ENCODE measurements around the gene STX8. TPM values are rescaled to one million over a fixed set of nuclear protein-coding genes. Genes with fewer than 3 reads are reported as not detected.
"Not testable (repeated sequence)": the region's sequence is repeated elsewhere in the genome, so short reads cannot be mapped to it uniquely, and the experiment has no call there.

STX8 gene
- polyA plus RNA-seq, 1 experiment, result 103 TPM

DNA sequence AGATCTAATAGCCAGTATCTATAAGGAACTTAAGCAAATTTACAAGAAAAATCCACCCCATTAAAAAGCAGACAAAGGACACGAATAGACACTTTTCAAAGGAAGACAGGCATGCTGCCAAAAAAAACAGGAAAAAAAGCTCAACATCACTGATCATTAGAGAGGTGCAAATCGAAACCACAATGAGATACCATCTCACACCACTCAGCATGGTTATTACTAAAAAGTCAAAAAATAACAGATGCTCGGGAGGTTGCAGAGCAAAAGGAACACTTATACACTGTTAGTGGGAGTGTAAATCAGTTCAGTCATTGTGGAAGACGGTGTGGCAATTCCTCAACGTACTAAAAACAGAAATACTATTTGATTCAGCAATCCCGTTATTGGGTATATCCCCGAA, 9.6 kb downstream of the STX8 start:
- DNase-seq (ENCODE audit: low read depth, low spot score), result no peak
- no peak overlapping the region for H3K27ac ChIP-seq (ENCODE audit: low read depth, low read length)
- CTCF ChIA-PET, result interaction anchor here (2.3 kb wide), 1 partner anchor 11 kb away, joined by 15 read pairs; the partner anchor contains the start of gene CFAP52
- TF ChIP-seq, protein P1, sequence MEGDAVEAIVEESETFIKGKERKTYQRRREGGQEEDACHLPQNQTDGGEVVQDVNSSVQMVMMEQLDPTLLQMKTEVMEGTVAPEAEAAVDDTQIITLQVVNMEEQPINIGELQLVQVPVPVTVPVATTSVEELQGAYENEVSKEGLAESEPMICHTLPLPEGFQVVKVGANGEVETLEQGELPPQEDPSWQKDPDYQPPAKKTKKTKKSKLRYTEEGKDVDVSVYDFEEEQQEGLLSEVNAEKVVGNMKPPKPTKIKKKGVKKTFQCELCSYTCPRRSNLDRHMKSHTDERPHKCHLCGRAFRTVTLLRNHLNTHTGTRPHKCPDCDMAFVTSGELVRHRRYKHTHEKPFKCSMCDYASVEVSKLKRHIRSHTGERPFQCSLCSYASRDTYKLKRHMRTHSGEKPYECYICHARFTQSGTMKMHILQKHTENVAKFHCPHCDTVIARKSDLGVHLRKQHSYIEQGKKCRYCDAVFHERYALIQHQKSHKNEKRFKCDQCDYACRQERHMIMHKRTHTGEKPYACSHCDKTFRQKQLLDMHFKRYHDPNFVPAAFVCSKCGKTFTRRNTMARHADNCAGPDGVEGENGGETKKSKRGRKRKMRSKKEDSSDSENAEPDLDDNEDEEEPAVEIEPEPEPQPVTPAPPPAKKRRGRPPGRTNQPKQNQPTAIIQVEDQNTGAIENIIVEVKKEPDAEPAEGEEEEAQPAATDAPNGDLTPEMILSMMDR (IDR thresholded peaks at IDR 0.05; ENCODE audit: low read depth, low read length), result no peak
- H3K9me3 ChIP-seq (ENCODE audit: control insufficient read depth, insufficient read depth, low read length), result no peaks in the 10 kb centered on the region; the same call in 1 of the 2 replicates
- H3K27me3 ChIP-seq (ENCODE audit: control insufficient read depth, insufficient read depth, low read length), result no peaks in the 10 kb centered on the region
- POLR2A ChIA-PET, result no interaction called here
- H3K4me3 ChIP-seq (ENCODE audit: low read depth, low read length), result no peak overlapping the region

- no peak for DNase-seq (ENCODE audit: low read depth, low spot score)
- ChIA-PET POLR2A (no interaction called here), CTCF (interaction anchor here (2.3 kb wide), 1 partner anchor 13 kb away, joined by 15 read pairs; the partner anchor contains the start of gene CFAP52)
- TF ChIP-seq, protein P1 (IDR thresholded peaks at IDR 0.05; ENCODE audit: low read depth, low read length), result no peak
- Histone ChIP-seq H3K9me3 (ENCODE audit: control insufficient read depth, insufficient read depth, low read length) (no peaks in the 10 kb centered on the region; the same call in 1 of the 2 replicates), H3K27ac (ENCODE audit: low read depth, low read length) (no peak overlapping the region), H3K4me3 (ENCODE audit: low read depth, low read length) (no peak overlapping the region), H3K27me3 (ENCODE audit: control insufficient read depth, insufficient read depth, low read length) (no peaks in the 10 kb centered on the region)
These were observed 11.5 kb downstream of the STX8 start for GRCh38 chr17:9564104-9564503.

- DNase-seq (ENCODE audit: low read depth, low spot score), result no peak
- ChIA-PET CTCF (no interaction called here), POLR2A (no interaction called here)
These were observed 17.8 kb downstream of the STX8 start for GRCh38 chr17:9557857-9558256.

GRCh38 chr17:9557161-9557755, 18.4 kb downstream of the STX8 start:
- H3K9me3 ChIP-seq (ENCODE audit: control insufficient read depth, insufficient read depth, low read length), result no peaks in the 10 kb centered on the region
- no peak for DNase-seq (ENCODE audit: low read depth, low spot score)
- H3K4me3 ChIP-seq (ENCODE audit: low read depth, low read length), result no peak overlapping the region
- ChIA-PET POLR2A (interaction anchor here (0.6 kb wide), 1 partner anchor 11 kb away, joined by 4 read pairs; no protein-coding TSS in a partner anchor), CTCF (no interaction called here)
- TF ChIP-seq, protein P1 (IDR thresholded peaks at IDR 0.05; ENCODE audit: low read depth, low read length), result no peak
- peak overlapping the region; percentile 39 for H3K27ac ChIP-seq (ENCODE audit: low read depth, low read length)
- H3K27me3 ChIP-seq (ENCODE audit: control insufficient read depth, insufficient read depth, low read length), result no peaks in the 10 kb centered on the region

More at GRCh38 chr17:9557857-9558256, 17.8 kb downstream of the STX8 start:
- no peaks in the 10 kb centered on the region for H3K9me3 ChIP-seq (ENCODE audit: control insufficient read depth, insufficient read depth, low read length)
- H3K27me3 ChIP-seq (ENCODE audit: control insufficient read depth, insufficient read depth, low read length), result no peaks in the 10 kb centered on the region
- H3K27ac ChIP-seq (ENCODE audit: low read depth, low read length), result peak overlapping the region; percentile 39
- no peak overlapping the region for H3K4me3 ChIP-seq (ENCODE audit: low read depth, low read length)
- TF ChIP-seq, protein P1 (IDR thresholded peaks at IDR 0.05; ENCODE audit: low read depth, low read length), result no peak

DNA sequence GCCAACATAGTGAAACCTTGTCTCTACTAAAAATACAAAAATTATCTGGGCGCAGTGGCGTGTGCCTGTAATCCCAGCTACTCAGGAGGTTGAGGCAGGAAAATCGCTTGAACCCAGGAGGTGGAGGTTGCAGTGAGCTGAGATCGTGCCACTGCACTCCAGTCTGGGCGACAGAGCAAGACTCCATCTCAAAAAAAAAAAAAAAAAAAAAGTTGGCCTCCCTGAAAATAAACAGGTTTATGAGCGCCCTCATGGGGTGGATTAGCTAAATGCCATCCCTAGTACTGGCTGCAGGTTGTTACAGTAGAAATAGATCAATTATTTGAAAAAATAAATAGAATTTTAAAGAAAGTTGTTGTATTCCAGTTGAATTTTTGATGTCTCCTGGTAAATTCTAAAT, 20.9 kb downstream of the STX8 start:
- POLR2A ChIA-PET; H3K27ac ChIP-seq (ENCODE audit: low read depth, low read length); H3K27me3 ChIP-seq (ENCODE audit: control insufficient read depth, insufficient read depth, low read length); H3K9me3 ChIP-seq (ENCODE audit: control insufficient read depth, insufficient read depth, low read length); DNase-seq (ENCODE audit: low read depth, low spot score); H3K4me3 ChIP-seq (ENCODE audit: low read depth, low read length): not testable (repeated sequence)
- TF ChIP-seq, protein P1 (IDR thresholded peaks at IDR 0.05; ENCODE audit: low read depth, low read length), result peak; percentile 42
- CTCF ChIA-PET, result interaction anchor here (0.6 to 2.0 kb wide), 10 partner anchors 17 to 1048 kb away, joined by 3 to 9 read pairs (median 3); partner anchors contain the start of gene NTN1
